Upper lobe of right lung (tissue), 1 donor: ENCODE results near the gene CNRIP1. TPM values are rescaled to one million over a fixed set of nuclear protein-coding genes. Genes with fewer than 3 reads are reported as not detected.

ENCODE experiments used
- ATAC-seq: fragments of 200-7000 bp; cut with Tn5 transposase; one replicate; pipeline ENCODE4 v1.9.1; 2020; ENCODE audit warnings: mild to moderate bottlenecking, moderate library complexity
- DNase-seq: peaks from one replicate; pipeline ENCODE4 v3.0.0-alpha.2; 2020
- H3K27ac ChIP-seq: fragments of 200-600 bp; one replicate; pipeline ENCODE4 v1.8.0; 2022
- H3K27me3 ChIP-seq: fragments of 200-600 bp; one replicate; pipeline ENCODE4 v1.8.0; 2022; ENCODE audit warnings: mild to moderate bottlenecking
- H3K36me3 ChIP-seq: fragments of 200-600 bp; one replicate; pipeline ENCODE4 v1.8.0; 2022
- H3K4me1 ChIP-seq: fragments of 200-600 bp; one replicate; pipeline ENCODE4 v1.8.0; 2022
- H3K4me3 ChIP-seq: fragments of 200-600 bp; one replicate; pipeline ENCODE4 v1.8.0; 2022; ENCODE audit warnings: mild to moderate bottlenecking
- H3K9me3 ChIP-seq: fragments of 200-600 bp; one replicate; pipeline ENCODE4 v1.8.0; 2022
- intact Hi-C: fragments of 100-400 bp; cut with DNase I; formaldehyde crosslinking; loops from one replicate; pipeline ENCODE4 v1.11.0; 2022
- total RNA-seq: library from RNA; stranded (reverse); fragmentation: NEBNext Ultra II Directional; extraction: Animal tissue kit (Norgen Biotek cat#: 25700); gene quantifications from one replicate; pipeline ENCODE4 v1.2.1, GENCODE V29; 2021
- TF ChIP-seq, protein P1 (sequence below): fragments of 200-600 bp; IDR thresholded peaks from one replicate; pipeline ENCODE4 v1.8.0; 2022; ENCODE audit warnings: antibody characterized with exemption
- donor health status: DM: no; HTN: yes; CAD: no; lungs with severe emphysema.

Gene CNRIP1
- total RNA-seq, 1 donor from 2014 or later, result 23.8 TPM

DNA sequence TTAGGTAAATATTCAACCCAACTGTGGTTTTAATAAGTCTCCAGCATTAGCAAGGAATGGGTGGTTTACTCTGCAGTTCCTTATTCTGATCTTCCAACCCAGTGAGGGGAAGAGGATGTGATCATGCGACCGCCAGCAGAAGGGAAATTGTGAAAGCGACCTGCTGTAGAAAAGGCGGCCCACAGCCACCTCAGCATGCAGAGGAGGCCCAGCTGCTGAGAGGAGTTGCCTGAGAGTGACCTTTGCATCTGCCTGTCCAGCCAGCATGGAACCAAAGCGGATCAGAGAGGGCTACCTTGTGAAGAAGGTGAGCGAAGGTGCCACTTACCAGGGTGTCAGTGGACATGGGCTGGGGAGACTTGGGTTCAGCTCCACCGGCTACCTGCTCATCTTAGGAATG is 45.3 kb upstream of the CNRIP1 start, which contains the start of gene PLEK:
PLEK (plus strand) TSS at position 196 of the 400 bp plus-strand sequence; CDS start at position 266, 70 bp downstream.
- peak within 1 kb of the TSS; percentile 43 for H3K27ac ChIP-seq
- ATAC-seq (peak; percentile 85), DNase-seq (peak; percentile 77)
- peak within 1 kb of the TSS; percentile 32 for H3K4me3 ChIP-seq
- H3K9me3 ChIP-seq, result no peaks in the 10 kb centered on the region
- TF ChIP-seq, protein P1, sequence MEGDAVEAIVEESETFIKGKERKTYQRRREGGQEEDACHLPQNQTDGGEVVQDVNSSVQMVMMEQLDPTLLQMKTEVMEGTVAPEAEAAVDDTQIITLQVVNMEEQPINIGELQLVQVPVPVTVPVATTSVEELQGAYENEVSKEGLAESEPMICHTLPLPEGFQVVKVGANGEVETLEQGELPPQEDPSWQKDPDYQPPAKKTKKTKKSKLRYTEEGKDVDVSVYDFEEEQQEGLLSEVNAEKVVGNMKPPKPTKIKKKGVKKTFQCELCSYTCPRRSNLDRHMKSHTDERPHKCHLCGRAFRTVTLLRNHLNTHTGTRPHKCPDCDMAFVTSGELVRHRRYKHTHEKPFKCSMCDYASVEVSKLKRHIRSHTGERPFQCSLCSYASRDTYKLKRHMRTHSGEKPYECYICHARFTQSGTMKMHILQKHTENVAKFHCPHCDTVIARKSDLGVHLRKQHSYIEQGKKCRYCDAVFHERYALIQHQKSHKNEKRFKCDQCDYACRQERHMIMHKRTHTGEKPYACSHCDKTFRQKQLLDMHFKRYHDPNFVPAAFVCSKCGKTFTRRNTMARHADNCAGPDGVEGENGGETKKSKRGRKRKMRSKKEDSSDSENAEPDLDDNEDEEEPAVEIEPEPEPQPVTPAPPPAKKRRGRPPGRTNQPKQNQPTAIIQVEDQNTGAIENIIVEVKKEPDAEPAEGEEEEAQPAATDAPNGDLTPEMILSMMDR, result no peak
- no peaks in the 10 kb centered on the region for H3K27me3 ChIP-seq
- no peaks in the 10 kb centered on the region for H3K36me3 ChIP-seq
- H3K4me1 ChIP-seq, result peaks cover 11% of the 10 kb centered on the region
- intact Hi-C loops, result no loop called here

DNA sequence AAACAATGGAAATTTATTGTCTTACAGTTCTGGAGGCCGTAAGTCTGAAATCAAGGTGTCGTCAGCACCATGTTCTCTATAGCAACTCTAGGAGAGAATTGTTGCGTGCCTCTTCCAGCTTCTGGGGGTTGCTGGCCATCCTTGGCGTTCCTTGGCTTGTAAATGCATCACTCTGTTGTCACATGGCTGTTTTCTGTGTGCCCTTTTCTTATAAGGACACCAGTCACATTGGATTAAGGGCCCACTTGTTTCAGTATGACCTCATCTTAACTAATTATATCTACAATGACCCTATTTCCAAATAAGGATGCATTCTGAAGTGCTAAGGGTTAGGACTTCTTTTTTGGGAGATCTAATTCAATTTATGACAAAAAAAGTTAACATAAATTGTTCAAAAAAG is 44.0 kb upstream of the CNRIP1 start:
- intact Hi-C loops, result loop anchor here (5.0 kb wide), 1 partner anchor 79 kb away; no protein-coding TSS in a partner anchor
- TF ChIP-seq, protein P1, result no peak
- peaks cover 6% of the 10 kb centered on the region for H3K4me1 ChIP-seq
- H3K36me3 ChIP-seq, result no peaks in the 10 kb centered on the region
- ATAC-seq (no peak), DNase-seq (no peak)
- no peak overlapping the region for H3K4me3 ChIP-seq
- no peaks in the 10 kb centered on the region for H3K27me3 ChIP-seq
- H3K27ac ChIP-seq, result no peak overlapping the region
- no peaks in the 10 kb centered on the region for H3K9me3 ChIP-seq

DNA sequence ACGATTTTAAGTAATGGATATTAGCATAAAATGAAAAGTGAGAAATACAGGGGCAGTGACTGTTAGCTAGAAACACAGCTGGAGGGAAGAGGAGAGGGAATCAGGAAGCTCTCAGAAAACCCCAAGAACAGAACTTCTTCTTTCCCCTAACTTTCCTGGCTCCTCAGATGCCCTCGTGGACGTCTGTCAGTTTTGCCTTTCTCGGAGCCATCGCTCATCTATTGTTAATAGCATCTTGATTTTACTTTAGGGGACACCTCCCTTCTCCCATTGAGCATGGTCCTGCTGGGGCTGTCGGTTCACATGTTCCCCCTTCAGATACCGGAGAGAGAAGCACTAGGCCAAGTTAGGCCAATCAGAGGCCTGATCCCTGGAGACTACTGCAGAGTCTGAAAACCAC is 43.0 kb upstream of the CNRIP1 start:
- DNase-seq, result no peak
- intact Hi-C loops, result loop anchor here (5.0 kb wide), 1 partner anchor 80 kb away; no protein-coding TSS in a partner anchor
- Histone ChIP-seq H3K27me3 (no peaks in the 10 kb centered on the region), H3K4me3 (no peak overlapping the region), H3K27ac (no peak overlapping the region), H3K9me3 (no peaks in the 10 kb centered on the region), H3K36me3 (no peaks in the 10 kb centered on the region), H3K4me1 (peaks cover 4% of the 10 kb centered on the region)
- TF ChIP-seq, protein P1, result no peak
- ATAC-seq, result peak; percentile 9

GRCh38 chr2:68362069-68362468 is 42.3 kb upstream of the CNRIP1 start:
- Histone ChIP-seq H3K4me3 (peak overlapping the region; percentile 12), H3K36me3 (no peaks in the 10 kb centered on the region), H3K4me1 (peaks cover 4% of the 10 kb centered on the region), H3K27me3 (no peaks in the 10 kb centered on the region), H3K27ac (no peak overlapping the region), H3K9me3 (no peaks in the 10 kb centered on the region)
- DNase-seq, result peak; percentile 88
- intact Hi-C loops, result loop anchor here (5.0 kb wide), 1 partner anchor 80 kb away; no protein-coding TSS in a partner anchor
- peak; percentile 94 for ATAC-seq
- TF ChIP-seq, protein P1, result peak; percentile 85

GRCh38 chr2:68359889-68360288 is 40.1 kb upstream of the CNRIP1 start:
- H3K4me3 ChIP-seq, result no peak overlapping the region
- TF ChIP-seq, protein P1, result no peak
- no peaks in the 10 kb centered on the region for H3K36me3 ChIP-seq
- ATAC-seq (no peak), DNase-seq (no peak)
- intact Hi-C loops, result loop anchor here (5.0 kb wide), 1 partner anchor 82 kb away; no protein-coding TSS in a partner anchor
- H3K4me1 ChIP-seq, result peaks cover 4% of the 10 kb centered on the region
- H3K9me3 ChIP-seq, result no peaks in the 10 kb centered on the region
- H3K27me3 ChIP-seq, result no peaks in the 10 kb centered on the region
- H3K27ac ChIP-seq, result no peak overlapping the region
